ENCODE results near the gene HYAL1.
A peak's percentile ranks its signal among the peaks of the same experiment; 100 is the strongest.

Gene HYAL1

GRCh38 chr3:50259432-50260026 is 43.8 kb downstream of the HYAL1 start:
- H3K4me3 ChIP-seq (ENCODE audit: low read depth, low read length), result no peak overlapping the region
- no peak for TF ChIP-seq CTCF (IDR thresholded peaks at IDR 0.05; ENCODE audit: low read depth, low read length)

GRCh38 chr3:50258979-50259378 is 44.4 kb downstream of the HYAL1 start:
- no peak for TF ChIP-seq CTCF (IDR thresholded peaks at IDR 0.05; ENCODE audit: low read depth, low read length)
- H3K4me3 ChIP-seq (ENCODE audit: low read depth, low read length), result no peak overlapping the region

GRCh38 chr3:50258029-50258680 is 45.2 kb downstream of the HYAL1 start:
- TF ChIP-seq CTCF (IDR thresholded peaks at IDR 0.05; ENCODE audit: low read depth, low read length), result no peak
- no peak overlapping the region for H3K4me3 ChIP-seq (ENCODE audit: low read depth, low read length)

- TF ChIP-seq CTCF (IDR thresholded peaks at IDR 0.05; ENCODE audit: low read depth, low read length), result peak; percentile 46
- H3K4me3 ChIP-seq (ENCODE audit: low read depth, low read length), result no peak overlapping the region
These were observed 46.1 kb downstream of the HYAL1 start for GRCh38 chr3:50256978-50257890.

GRCh38 chr3:50255251-50255615 is 48.1 kb downstream of the HYAL1 start:
- H3K4me3 ChIP-seq (ENCODE audit: low read depth, low read length), result no peak overlapping the region
- TF ChIP-seq CTCF (IDR thresholded peaks at IDR 0.05; ENCODE audit: low read depth, low read length), result no peak

- H3K4me3 ChIP-seq (ENCODE audit: low read depth, low read length), result no peak overlapping the region
- TF ChIP-seq CTCF (IDR thresholded peaks at IDR 0.05; ENCODE audit: low read depth, low read length), result no peak
These were observed 48.7 kb downstream of the HYAL1 start for GRCh38 chr3:50254577-50255250.

Measured in WI38 (cell line).